ENCODE data around the gene CASTOR2.

CASTOR2 gene

GRCh38 chr7:75024922-75025321 is 60.4 kb downstream of the CASTOR2 start:
- H3K9me3 ChIP-seq (replicated peaks in 1 of 2; ENCODE audit: control insufficient read depth in 2 of 2, insufficient read depth in 1 of 2, low read depth in 1 of 2, low read length in 2 of 2): no peaks in the 10 kb centered on the region
- peaks cover 7% of the 10 kb centered on the region for H3K79me1 ChIP-seq (ENCODE audit: low read depth, low read length)
- no peaks in the 10 kb centered on the region for H3K27me3 ChIP-seq (ENCODE audit: control insufficient read depth in 3 of 3, insufficient read depth in 3 of 3, low read depth in 1 of 3, low read length in 3 of 3)
- no peak overlapping the region for H3K4ac ChIP-seq (ENCODE audit: low read length)
- no peak overlapping the region for H4K91ac ChIP-seq (ENCODE audit: low read depth, low read length, poor library complexity)
- no peak overlapping the region for H2BK120ac ChIP-seq (ENCODE audit: low read depth, low read length)
- no peak overlapping the region for H2BK12ac ChIP-seq (ENCODE audit: low read length)
- H3K23ac ChIP-seq (ENCODE audit: low read depth, low read length, poor library complexity): no peak overlapping the region
- peaks cover 23 to 54% of the 10 kb centered on the region in 2 donors for H3K36me3 ChIP-seq (replicated peaks in 1 of 2; ENCODE audit: control insufficient read depth in 2 of 2, insufficient read depth in 2 of 2, low read length in 2 of 2)
- no CpG with 5 or more reads among the region's 17 CpGs for WGBS, 2 donors (ENCODE audit: extremely low coverage in 2 of 2, insufficient read length in 2 of 2, insufficient replicate concordance in 1 of 2)
- peak overlapping the region; percentile 13 for H2BK5ac ChIP-seq (ENCODE audit: low read length)
- no peak overlapping the region for H3K14ac ChIP-seq (ENCODE audit: low read length)
- H3K18ac ChIP-seq (ENCODE audit: low read length): no peak overlapping the region
- no peak overlapping the region for H4K8ac ChIP-seq (ENCODE audit: low read depth, low read length)
- H2BK15ac ChIP-seq (ENCODE audit: low read length): no peak overlapping the region
- no peak overlapping the region for H3K27ac ChIP-seq (replicated peaks; ENCODE audit: low read length)
- H3K4me3 ChIP-seq (ENCODE audit: low read length in 2 of 2): no peak overlapping the region
- DNase-seq (ENCODE audit: low spot score): no peak
- no peak overlapping the region for H3K4me2 ChIP-seq (ENCODE audit: insufficient read depth, low read length, poor library complexity, severe bottlenecking)
- no peaks in the 10 kb centered on the region for H3K4me1 ChIP-seq (ENCODE audit: control insufficient read depth in 2 of 2, insufficient read depth in 1 of 2, low read depth in 1 of 2, low read length in 2 of 2)
- no peak overlapping the region for H2AK5ac ChIP-seq (ENCODE audit: low read depth, low read length)
- no peak overlapping the region for H2AFZ ChIP-seq (ENCODE audit: low read length)
- no peak overlapping the region for H3K9ac ChIP-seq (ENCODE audit: low read depth, low read length, poor library complexity)

GRCh38 chr7:75028299-75028698 is 63.8 kb downstream of the CASTOR2 start:
- Histone ChIP-seq H2AK5ac (ENCODE audit: low read depth, low read length) (no peak overlapping the region), H3K4me1 (ENCODE audit: control insufficient read depth in 2 of 2, insufficient read depth in 1 of 2, low read depth in 1 of 2, low read length in 2 of 2) (no peaks in the 10 kb centered on the region), H3K9ac (ENCODE audit: low read depth, low read length, poor library complexity) (no peak overlapping the region), H3K4ac (ENCODE audit: low read length) (no peak overlapping the region), H2BK120ac (ENCODE audit: low read depth, low read length) (no peak overlapping the region), H3K27me3 (ENCODE audit: control insufficient read depth in 3 of 3, insufficient read depth in 3 of 3, low read depth in 1 of 3, low read length in 3 of 3) (no peaks in the 10 kb centered on the region), H3K14ac (ENCODE audit: low read length) (no peak overlapping the region), H3K4me3 (ENCODE audit: low read length in 2 of 2) (no peak overlapping the region), H3K4me2 (ENCODE audit: insufficient read depth, low read length, poor library complexity, severe bottlenecking) (no peak overlapping the region), H3K27ac (replicated peaks; ENCODE audit: low read length) (no peak overlapping the region), H3K36me3 (replicated peaks in 1 of 2; ENCODE audit: control insufficient read depth in 2 of 2, insufficient read depth in 2 of 2, low read length in 2 of 2) (peaks cover 15 to 36% of the 10 kb centered on the region in 2 donors), H2AFZ (ENCODE audit: low read length) (no peak overlapping the region), H3K23ac (ENCODE audit: low read depth, low read length, poor library complexity) (no peak overlapping the region), H2BK5ac (ENCODE audit: low read length) (no peak overlapping the region), H4K91ac (ENCODE audit: low read depth, low read length, poor library complexity) (no peak overlapping the region), H3K18ac (ENCODE audit: low read length) (peak overlapping the region; percentile 61), H2BK12ac (ENCODE audit: low read length) (no peak overlapping the region), H3K9me3 (replicated peaks in 1 of 2; ENCODE audit: control insufficient read depth in 2 of 2, insufficient read depth in 1 of 2, low read depth in 1 of 2, low read length in 2 of 2) (no peaks in the 10 kb centered on the region), H4K8ac (ENCODE audit: low read depth, low read length) (no peak overlapping the region), H2BK15ac (ENCODE audit: low read length) (no peak overlapping the region), H3K79me1 (ENCODE audit: low read depth, low read length) (peaks cover 4% of the 10 kb centered on the region)
- no CpG with 5 or more reads among the region's 9 CpGs for WGBS, 2 donors (ENCODE audit: extremely low coverage in 2 of 2, insufficient read length in 2 of 2, insufficient replicate concordance in 1 of 2)
- DNase-seq (ENCODE audit: low spot score): no peak

GRCh38 chr7:75033064-75033463 is 68.6 kb downstream of the CASTOR2 start:
- Histone ChIP-seq H3K18ac (ENCODE audit: low read length) (no peak overlapping the region), H2AK5ac (ENCODE audit: low read depth, low read length) (no peak overlapping the region), H3K4me1 (ENCODE audit: control insufficient read depth in 2 of 2, insufficient read depth in 1 of 2, low read depth in 1 of 2, low read length in 2 of 2) (no peaks in the 10 kb centered on the region), H3K9ac (ENCODE audit: low read depth, low read length, poor library complexity) (no peak overlapping the region), H3K14ac (ENCODE audit: low read length) (no peak overlapping the region), H2BK12ac (ENCODE audit: low read length) (no peak overlapping the region), H2BK120ac (ENCODE audit: low read depth, low read length) (no peak overlapping the region), H3K9me3 (replicated peaks in 1 of 2; ENCODE audit: control insufficient read depth in 2 of 2, insufficient read depth in 1 of 2, low read depth in 1 of 2, low read length in 2 of 2) (no peaks in the 10 kb centered on the region), H4K91ac (ENCODE audit: low read depth, low read length, poor library complexity) (no peak overlapping the region), H4K8ac (ENCODE audit: low read depth, low read length) (no peak overlapping the region), H3K4ac (ENCODE audit: low read length) (no peak overlapping the region), H3K4me3 (ENCODE audit: low read length in 2 of 2) (no peak overlapping the region), H3K23ac (ENCODE audit: low read depth, low read length, poor library complexity) (no peak overlapping the region), H3K4me2 (ENCODE audit: insufficient read depth, low read length, poor library complexity, severe bottlenecking) (no peak overlapping the region), H2AFZ (ENCODE audit: low read length) (no peak overlapping the region), H3K79me1 (ENCODE audit: low read depth, low read length) (no peaks in the 10 kb centered on the region), H3K27ac (replicated peaks; ENCODE audit: low read length) (no peak overlapping the region), H2BK5ac (ENCODE audit: low read length) (no peak overlapping the region), H3K36me3 (replicated peaks in 1 of 2; ENCODE audit: control insufficient read depth in 2 of 2, insufficient read depth in 2 of 2, low read length in 2 of 2) (no peaks in the 10 kb centered on the region), H3K27me3 (ENCODE audit: control insufficient read depth in 3 of 3, insufficient read depth in 3 of 3, low read depth in 1 of 3, low read length in 3 of 3) (no peaks in the 10 kb centered on the region), H2BK15ac (ENCODE audit: low read length) (no peak overlapping the region)
- WGBS, 2 donors (ENCODE audit: extremely low coverage in 2 of 2, insufficient read length in 2 of 2, insufficient replicate concordance in 1 of 2): no CpG with 5 or more reads among the region's 8 CpGs
- DNase-seq (ENCODE audit: low spot score): no peak

DNA sequence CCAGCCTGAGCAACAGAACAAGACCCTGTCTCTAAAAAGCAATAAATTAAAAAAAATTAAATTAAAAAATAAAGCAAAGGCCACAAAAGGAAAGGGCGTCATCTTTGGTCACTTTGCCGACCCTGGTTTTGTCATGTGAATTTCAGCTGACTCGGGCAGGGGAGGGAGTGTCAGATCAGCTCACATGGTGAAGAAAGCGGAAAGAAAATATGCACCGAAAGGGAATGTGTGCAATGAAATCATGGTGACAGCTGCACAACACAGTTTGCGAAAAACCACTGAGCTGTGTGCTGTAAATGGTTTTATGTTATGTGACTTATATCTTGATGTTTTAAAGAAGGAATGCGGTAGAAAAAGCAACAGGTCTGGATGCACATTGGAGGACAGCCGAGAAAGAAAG is 69.3 kb downstream of the CASTOR2 start:
- Histone ChIP-seq H3K27me3 (ENCODE audit: control insufficient read depth in 3 of 3, insufficient read depth in 3 of 3, low read depth in 1 of 3, low read length in 3 of 3) (no peaks in the 10 kb centered on the region), H3K36me3 (replicated peaks in 1 of 2; ENCODE audit: control insufficient read depth in 2 of 2, insufficient read depth in 2 of 2, low read length in 2 of 2) (no peaks in the 10 kb centered on the region), H3K27ac (replicated peaks; ENCODE audit: low read length) (no peak overlapping the region), H2AFZ (ENCODE audit: low read length) (no peak overlapping the region), H3K18ac (ENCODE audit: low read length) (no peak overlapping the region), H3K9ac (ENCODE audit: low read depth, low read length, poor library complexity) (no peak overlapping the region), H3K4me1 (ENCODE audit: control insufficient read depth in 2 of 2, insufficient read depth in 1 of 2, low read depth in 1 of 2, low read length in 2 of 2) (no peaks in the 10 kb centered on the region), H3K4me2 (ENCODE audit: insufficient read depth, low read length, poor library complexity, severe bottlenecking) (no peak overlapping the region), H2AK5ac (ENCODE audit: low read depth, low read length) (no peak overlapping the region), H3K9me3 (replicated peaks in 1 of 2; ENCODE audit: control insufficient read depth in 2 of 2, insufficient read depth in 1 of 2, low read depth in 1 of 2, low read length in 2 of 2) (no peaks in the 10 kb centered on the region), H4K91ac (ENCODE audit: low read depth, low read length, poor library complexity) (no peak overlapping the region), H2BK12ac (ENCODE audit: low read length) (no peak overlapping the region), H3K14ac (ENCODE audit: low read length) (no peak overlapping the region), H3K4ac (ENCODE audit: low read length) (no peak overlapping the region), H3K4me3 (ENCODE audit: low read length in 2 of 2) (no peak overlapping the region), H3K79me1 (ENCODE audit: low read depth, low read length) (no peaks in the 10 kb centered on the region), H2BK5ac (ENCODE audit: low read length) (no peak overlapping the region), H4K8ac (ENCODE audit: low read depth, low read length) (no peak overlapping the region), H2BK120ac (ENCODE audit: low read depth, low read length) (no peak overlapping the region), H3K23ac (ENCODE audit: low read depth, low read length, poor library complexity) (no peak overlapping the region), H2BK15ac (ENCODE audit: low read length) (no peak overlapping the region)
- no CpG with 5 or more reads among the region's 8 CpGs for WGBS, 2 donors (ENCODE audit: extremely low coverage in 2 of 2, insufficient read length in 2 of 2, insufficient replicate concordance in 1 of 2)
- no peak for DNase-seq (ENCODE audit: low spot score)

Measured in neuronal stem cell (in vitro differentiated cells).